GM19239 (cell line): Measurements from ENCODE around the gene CARMIL1.

Experiments used
- DNase-seq: peaks from one replicate; pipeline ENCODE4 v3.0.0; 2011; ENCODE audit warnings: low spot score; ENCODE audit not compliant: insufficient read length
- FAIRE-seq: peaks from 2 replicates; lab custom pipeline; 2011; peaks lifted over from hg19 to GRCh38; lab: Jason Lieb, UNC

CARMIL1 gene

DNA sequence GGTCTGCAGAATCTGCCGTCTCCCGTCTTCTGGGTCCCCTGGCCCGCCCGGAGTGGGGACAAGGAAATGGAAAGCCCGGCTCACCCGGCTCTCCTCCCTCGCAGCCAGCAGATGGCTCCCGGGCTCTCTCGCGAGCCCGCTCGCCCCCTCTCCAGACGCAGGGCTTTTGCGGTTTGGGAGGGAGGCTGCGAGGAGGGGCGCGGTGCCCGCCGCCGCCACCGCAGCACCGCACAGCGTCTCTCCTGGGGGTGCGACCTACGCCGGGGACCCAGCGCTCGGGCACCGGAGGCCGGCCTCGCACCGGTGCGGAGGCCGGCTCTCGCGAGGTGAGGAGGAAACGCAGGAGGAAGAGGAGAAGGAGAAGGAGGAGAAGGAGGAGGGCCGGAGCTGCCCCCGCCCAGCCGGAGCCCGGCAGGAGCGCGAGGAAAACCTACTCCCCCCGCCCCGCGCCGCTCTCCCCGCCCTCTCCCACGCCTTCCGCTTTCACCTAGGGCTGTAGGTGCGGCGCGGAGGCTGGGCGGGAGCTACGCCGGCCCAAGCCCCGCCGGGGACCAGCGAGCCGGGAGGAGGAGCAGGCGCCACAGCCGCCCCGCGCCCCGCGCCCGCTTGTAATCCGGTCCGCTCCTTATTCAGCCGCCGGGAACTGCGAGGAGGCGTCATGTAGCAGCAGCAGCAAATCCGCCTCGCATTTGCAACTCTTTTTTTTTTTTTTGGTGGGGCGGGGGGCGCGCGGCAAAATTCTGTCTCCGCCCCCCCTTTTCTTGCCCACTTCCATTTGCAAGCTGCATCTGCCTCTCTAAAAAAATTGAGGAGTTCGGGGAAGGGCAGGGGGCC, at the start of gene CARMIL1:
TSS of gene CARMIL1 (plus strand) at position 461 of the 834 bp plus-strand sequence. CDS start 422 bp downstream, outside the sequence.
- FAIRE-seq (no peak), DNase-seq (peak; percentile 71)

DNA sequence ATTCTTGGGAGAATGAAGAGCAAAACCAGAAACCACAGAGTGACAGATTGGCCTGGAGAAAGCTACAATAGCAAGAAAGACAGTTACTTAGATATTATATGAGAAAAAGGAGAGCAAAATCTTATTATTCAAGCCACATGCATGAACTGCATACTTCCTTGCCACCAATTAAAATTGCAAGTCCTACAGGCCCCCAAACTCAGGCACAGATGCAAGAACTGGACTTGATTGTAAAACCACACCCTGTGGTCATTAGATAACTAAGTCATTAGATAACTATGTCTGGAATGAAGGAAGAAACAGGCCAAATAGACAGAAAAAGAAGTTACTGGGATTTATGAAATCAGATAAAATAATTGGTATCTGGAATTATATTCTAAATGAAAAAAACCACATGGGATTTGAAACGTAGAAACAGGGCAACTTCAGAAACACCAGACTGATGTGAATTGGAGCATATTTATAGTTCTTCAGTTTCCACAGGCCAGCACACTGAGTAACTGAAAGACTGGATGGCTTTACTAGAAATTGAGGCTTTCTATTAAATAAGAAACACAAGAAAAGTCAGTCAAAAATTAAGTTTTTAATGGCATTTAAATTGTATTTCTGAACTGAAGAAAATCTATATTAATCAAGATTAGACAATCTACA, 49.4 kb upstream of the CARMIL1 start:
- no peak for FAIRE-seq
- DNase-seq = no peak

DNA sequence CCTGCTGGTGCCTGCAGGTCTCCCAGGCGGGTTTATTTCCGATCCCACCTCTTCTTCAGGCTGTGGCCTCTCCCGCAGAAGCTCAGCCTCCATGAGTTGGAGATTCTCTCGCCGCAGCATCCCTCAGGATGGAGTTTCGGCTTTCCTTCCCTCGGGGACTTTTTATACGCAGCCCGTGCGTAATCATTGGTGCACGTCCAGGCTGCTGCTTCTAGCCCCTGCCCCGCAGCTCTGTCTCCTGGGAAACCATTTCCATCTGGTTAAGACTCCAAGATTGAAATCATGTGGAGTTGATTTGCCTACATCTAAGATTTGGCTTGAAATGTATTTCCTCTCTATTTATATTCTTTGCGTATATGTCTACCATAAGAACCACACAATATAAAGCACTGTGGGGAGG, 46.7 kb upstream of the CARMIL1 start:
- no peak for DNase-seq
- no peak for FAIRE-seq

DNA sequence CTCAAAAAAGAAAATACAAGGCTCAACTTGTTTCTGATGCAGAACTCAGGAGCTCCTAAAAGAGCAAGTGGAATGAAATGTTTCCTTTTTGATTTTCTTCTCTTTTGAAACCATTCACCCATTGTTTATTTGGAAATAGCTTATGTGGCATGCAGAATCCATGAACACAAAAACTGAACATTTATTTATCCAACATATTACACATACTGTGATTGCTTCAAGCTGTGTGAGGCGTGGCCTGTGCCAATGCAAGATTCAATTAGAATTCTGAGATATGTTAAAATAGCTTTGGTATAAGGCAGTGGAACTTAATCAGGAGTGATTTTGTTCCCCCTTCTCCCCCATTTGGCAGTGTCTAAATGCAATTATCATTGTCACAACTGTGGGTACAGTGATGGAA, 45.9 kb upstream of the CARMIL1 start:
- FAIRE-seq = no peak

DNA sequence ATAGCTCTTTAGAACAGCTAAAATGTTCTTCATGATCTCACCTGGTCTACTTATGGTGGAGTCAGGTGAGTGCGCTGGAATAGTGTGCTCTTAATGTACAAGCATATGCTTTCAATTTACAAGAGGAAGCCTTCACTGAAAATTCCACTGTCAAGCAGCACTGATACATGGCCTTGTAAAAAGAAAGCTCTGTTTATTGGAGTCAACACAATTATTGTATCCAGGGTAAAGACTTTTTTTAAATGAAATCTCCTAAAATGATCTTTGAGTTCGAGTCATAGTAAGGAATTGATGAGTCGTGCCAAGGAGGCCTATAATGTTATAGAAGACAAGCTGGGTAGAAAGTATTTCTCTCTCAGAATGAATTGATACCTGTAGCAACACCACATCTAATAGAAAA, 41.6 kb upstream of the CARMIL1 start:
- DNase-seq = no peak

More for the DNA sequence above, 45.9 kb upstream of the CARMIL1 start:
- no peak for DNase-seq

DNA sequence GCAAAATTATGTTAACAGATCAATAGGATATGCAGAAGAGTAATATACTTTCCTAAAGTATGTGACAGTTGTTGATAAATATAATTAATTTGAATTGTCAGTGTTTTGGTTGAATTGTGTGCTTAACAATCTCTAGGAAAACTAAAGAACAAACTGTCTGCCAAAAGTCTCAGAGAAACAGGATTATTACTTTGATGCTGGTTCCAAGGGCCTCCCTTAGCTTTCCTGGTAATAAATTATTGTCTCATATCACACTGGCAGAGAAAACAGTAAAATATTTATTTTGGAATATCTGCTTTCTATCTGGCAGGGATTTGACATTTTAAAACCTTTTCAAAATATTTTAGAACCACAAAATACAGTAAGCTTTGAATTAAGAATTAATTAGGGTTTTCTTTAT, 40.1 kb upstream of the CARMIL1 start:
- DNase-seq (no peak), FAIRE-seq (no peak)

More for the DNA sequence above, 41.6 kb upstream of the CARMIL1 start:
- peak; percentile 47 for FAIRE-seq

DNA sequence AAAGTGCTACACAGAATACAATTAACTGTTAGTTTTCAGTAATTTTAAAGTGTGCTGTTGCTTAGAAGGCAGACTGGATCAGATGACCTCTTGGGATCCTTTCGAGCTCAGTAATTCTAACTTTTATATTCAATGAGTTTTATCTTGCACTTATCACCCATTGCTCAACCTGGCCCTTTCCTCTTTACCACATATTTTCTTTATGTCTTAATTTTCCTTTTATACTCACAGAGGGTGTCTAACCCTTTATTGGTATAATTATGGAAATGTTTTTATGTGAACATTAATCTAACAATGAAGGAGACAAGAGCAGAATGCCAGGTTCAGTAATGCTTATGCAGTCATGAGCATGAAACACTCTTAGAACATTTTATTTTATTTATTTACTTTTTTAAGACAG, 39.7 kb upstream of the CARMIL1 start:
- FAIRE-seq = no peak
- no peak for DNase-seq

DNA sequence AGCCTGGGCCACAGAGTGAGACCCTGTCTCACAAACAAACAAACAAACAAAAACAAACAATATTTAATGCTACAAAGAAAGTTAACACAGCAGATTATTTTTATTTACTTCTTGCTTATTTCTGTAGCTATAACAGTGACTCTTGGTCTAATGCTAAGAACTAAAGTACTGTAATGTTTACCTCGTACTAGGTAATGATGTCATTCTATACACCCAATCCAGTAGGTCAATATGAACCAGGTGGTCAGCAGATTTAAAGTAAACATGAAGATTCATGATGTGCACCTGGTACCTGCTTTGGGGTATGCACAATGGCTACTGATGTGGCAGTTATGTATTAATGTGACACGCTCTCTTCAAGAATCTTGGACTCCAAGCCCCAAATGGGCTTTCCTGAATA, 36.6 kb upstream of the CARMIL1 start:
- FAIRE-seq (no peak), DNase-seq (no peak)

DNA sequence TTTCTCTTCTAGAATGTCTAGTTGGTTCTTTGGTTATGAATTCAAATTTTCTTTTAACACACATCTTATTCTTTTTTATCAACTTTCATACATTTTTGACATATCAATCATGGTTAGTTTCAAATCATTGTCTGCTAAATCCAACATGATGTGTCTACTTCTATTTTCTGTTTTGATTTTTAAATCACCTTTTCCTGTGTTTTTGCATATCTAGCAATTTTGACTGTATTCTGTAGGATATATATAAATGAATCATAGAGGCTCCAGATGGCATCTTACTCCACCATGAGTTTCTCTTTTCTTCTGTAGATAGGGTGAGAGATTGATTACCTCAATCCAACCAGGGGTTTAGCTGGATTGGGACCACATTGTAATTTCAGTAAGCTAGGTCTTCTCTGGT, 34.3 kb upstream of the CARMIL1 start:
- DNase-seq (no peak), FAIRE-seq (no peak)

DNA sequence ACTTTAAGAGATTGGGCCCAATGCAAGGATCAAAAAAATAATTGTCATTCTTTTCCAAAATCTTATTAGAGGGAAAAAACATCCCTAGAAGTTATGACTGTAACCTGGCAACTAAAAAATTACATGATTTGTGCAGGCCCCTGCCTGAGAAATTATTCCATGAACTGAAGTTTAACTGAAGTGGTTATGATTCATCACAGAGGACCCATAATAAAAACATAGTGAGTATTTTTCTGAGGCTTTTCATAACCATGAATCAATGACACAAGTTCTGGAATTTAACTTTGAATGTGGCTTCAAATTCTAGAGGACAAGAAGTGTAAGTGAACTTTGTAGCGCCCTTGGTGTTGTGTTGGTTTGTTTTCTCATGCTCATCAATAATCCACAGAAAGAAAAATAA, 31.1 kb upstream of the CARMIL1 start:
- FAIRE-seq = no peak
- DNase-seq = no peak

DNA sequence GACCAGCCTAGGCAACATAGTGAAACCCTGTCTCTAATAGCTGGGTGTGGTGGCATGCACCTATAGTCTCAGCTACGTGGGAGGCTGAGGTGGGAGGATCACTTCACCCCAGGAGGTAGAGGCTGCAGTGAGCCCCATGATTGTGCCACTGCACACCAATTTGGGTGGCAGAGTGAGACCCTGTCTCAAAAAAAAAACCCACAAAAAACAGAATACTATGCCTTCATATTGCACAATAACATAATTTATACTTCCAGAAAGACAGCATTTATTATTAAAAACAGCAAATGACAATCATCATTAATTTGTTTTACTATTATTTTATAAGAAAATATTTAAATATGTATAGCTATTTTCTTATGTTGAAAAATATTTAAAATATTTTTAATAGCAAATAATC, 30.0 kb upstream of the CARMIL1 start:
- FAIRE-seq = no peak

DNA sequence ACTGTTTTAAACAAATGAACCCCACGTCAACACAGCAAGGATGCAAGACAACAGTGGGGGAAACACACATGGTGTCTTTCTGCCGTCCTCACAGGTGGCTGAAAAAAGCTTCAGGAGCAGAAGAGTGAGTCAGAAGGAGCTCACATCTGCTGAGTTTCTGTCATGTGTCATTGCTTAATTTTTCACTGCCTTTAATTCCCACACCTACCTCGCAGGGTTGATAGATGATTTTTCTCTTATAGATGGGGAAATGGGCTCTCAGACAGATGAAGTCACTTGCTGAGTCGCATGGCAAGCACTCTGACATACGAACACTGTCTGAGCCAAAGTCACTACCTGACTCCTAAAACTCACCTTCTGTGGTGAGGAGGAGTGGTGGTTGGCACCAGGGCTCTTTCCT, 28.3 kb upstream of the CARMIL1 start:
- peak; percentile 84 for FAIRE-seq
- no peak for DNase-seq

More for the DNA sequence above, 30.0 kb upstream of the CARMIL1 start:
- DNase-seq = no peak

DNA sequence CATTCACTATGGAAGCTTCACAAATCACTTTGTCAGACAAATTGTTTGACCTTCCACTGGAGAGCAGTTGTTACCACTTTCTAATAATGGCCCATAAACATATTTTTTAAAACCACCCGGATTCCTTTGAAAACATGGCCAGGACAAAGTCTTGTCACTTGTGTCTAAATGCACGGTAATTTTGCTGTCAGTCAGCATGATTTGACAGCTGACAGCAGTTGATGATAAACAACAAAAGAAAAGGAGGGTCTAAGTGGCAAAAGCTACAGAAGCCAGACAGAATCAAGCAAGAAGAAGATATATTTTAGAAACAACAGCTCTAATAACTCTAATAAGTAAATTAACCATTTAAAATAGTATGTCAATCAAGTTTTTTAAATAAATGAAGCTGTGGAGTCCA, 27.7 kb upstream of the CARMIL1 start:
- DNase-seq = no peak
- FAIRE-seq = no peak

DNA sequence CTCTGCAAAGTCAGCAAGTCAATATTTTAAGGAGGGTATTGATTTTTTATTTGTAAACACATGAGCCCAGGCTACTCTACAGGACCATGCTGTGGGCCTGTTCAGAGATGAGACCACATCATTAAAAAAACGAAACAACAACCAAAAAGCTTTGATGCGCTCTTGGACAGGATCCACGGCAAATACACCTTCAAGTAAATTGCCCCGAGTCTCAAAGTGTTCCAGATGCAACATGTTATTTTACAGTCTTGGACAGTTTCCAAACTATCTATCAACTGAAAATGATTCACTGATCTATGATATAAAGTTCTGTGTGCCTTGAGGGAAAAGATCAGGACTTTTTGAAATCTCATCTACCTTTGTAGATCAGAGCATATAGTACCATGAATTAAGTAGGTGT, 25.8 kb upstream of the CARMIL1 start:
- DNase-seq (no peak), FAIRE-seq (no peak)

DNA sequence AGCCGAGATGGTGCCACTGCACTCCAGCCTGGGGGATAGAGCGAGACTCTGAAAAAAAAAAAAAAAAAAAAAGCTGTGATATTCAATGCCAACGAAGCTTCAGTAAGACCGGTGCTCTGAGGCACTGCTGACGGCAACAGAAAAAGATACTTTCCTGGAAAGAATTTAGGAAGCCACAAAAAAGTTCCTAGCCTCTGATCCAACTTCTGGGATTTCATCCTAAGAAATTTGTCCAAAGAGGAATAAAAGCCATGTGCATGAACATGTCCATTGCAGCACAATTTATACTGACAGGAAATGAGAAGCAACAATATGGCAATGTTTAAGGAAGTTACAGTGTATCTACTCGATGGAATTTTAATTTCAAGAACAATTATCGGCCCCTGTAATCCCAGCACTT, 24.5 kb upstream of the CARMIL1 start:
- FAIRE-seq (no peak), DNase-seq (no peak)

DNA sequence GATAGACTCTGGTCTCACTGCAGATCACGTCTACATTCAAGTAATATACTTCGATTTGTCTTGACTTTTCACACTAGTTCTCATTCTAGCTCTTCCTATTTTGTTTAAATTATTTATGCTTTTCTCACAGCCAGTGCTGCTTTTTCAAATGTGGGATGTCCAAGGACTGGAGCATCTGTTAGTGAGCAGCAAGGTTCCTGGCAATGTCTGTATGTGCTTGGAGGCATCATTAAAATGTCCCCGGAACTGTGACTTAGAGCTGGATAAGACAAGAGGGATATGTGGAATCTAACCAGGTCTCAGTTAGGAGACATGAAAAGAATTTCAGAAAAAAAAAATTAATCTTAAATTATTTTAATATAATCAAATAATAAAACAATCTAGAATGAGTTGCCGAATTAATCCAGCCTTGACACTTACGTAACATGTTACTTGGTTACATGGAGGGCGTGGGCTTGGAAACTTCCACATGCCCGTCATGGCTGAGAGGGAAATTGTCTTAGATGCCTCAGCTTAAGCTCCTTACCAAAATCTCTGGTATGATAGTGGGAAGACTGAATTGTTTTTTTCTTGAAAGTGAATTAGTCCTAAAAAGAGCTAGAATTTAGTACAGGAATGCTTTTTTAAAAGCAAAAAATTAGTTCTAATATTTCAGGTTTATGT, 21.4 kb upstream of the CARMIL1 start:
- FAIRE-seq = no peak
- DNase-seq = no peak

DNA sequence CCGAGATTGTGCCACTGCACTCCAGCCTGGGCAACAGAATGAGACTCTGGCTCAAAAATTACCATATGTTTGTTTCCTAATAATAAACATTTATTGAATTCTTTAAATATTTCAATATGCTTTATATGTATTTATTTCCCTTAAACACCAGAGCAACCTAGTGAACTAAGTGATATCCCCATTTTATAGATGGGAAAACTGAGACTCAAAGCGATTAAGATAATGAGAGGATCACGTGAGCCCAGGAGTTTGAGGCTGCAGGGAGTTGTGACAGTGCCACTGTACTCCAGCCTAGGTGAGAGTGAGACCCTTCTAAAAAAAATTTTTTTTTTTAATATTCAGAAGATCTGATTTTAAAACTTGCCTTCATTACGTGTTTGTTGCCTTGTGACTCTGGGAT, 19.4 kb upstream of the CARMIL1 start:
- no peak for FAIRE-seq

DNA sequence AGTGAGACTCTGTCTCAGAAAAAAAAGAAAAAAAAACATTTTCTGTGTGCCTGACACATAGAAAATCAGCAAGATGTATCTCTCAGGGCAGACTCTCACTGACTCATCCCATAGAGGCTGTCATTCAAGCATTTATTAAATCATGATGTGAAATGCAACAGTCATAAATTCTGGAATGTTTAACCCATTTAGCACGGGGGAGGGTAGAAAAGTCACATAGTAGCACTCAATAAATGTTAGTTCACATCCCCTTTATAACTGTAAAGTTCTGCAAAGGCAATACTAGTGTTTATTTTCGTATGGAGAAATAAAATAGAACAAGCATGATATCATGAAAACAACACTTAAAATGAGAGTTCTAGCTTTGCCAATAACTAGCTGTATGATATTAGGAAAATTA, 15.5 kb upstream of the CARMIL1 start:
- no peak for FAIRE-seq
- DNase-seq = no peak

More for the DNA sequence above, 19.4 kb upstream of the CARMIL1 start:
- no peak for DNase-seq

DNA sequence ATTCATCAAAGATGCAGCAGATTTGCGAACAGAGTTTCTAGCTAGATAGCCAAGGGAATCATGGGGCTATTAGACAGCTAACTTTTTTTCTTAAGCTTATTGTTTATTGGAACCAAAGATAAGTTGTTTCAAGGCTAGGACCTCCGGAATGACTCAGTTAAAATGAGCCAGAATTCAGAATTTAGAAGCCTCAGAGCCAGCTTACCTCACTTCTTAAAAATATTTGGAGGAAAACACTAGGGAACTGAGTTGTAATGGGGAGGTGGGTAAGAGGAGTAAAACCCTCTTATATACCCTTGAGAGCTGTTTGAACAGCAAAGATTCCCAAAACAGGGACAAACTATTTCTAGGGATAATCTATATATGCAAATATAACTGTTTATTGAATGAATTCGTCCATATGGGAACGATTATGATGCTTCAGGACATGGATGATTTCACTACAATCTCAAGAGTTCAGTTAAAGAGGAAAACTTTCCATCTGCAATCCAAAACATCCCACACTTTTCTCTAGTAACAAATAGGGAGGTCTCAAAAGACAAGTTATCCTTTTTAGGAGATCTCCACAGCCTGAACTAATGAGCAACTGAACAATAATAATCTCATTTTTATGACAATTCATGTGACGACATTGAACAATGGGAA, 12.6 kb upstream of the CARMIL1 start:
- no peak for FAIRE-seq
- no peak for DNase-seq

DNA sequence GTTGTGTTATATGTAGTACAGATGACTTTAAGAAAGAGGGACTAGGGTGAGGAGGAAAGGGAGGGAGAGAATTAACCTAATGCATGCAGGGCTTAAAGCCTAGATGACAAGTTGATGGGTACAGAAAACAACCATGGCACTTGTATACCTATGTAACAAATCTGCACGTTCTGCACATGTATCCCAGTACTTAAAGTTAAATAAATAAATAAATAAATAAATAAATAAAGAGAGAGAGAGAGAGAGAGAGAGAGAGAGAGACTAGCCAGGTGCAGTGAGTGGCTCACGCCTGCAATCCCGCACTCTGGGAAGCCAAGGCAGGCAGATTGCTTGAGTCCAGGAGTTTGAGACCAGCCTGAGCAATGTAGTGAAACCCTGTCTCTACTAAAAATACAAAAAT, 11.5 kb upstream of the CARMIL1 start:
- DNase-seq (no peak), FAIRE-seq (no peak)

DNA sequence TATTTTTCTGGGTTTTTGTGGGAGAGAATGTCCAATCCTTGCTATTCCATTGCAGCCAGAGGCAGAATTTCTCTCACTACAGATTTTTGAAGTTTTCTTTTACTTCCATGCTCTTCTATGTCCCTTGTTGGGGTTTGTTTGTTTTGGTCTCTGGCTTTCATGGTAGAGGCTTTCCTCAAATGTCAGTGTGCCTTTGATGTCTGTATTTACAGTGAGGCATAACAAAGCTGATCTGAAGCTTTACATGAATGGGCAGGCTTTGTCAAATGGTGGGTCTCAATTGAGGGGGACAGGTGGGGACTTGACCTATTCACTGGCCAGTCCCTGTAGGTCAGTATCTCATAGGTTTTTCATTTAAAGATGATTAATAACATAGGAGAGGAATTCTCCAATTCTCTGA, 8.6 kb upstream of the CARMIL1 start:
- no peak for FAIRE-seq
- DNase-seq = no peak
